OCI-M1 (cell line): Measurements from ENCODE around the gene C4orf36.
"Not testable (repeated sequence)": the region's sequence is repeated elsewhere in the genome, so short reads cannot be mapped to it uniquely, and the experiment has no call there.

ENCODE experiments used
- DNase-seq: peaks from one replicate; lab custom pipeline; 2025; lab: John Stamatoyannopoulos, UW

Gene C4orf36

GRCh38 chr4:86917212-86918039 lies 25.2 kb upstream of the C4orf36 start:
- no peak for DNase-seq

GRCh38 chr4:86916392-86916791 lies 24.2 kb upstream of the C4orf36 start:
- peak; percentile 81 for DNase-seq

- DNase-seq = no peak
Observed at GRCh38 chr4:86910820-86911684, 18.8 kb upstream of the C4orf36 start.

- DNase-seq = no peak
Observed at GRCh38 chr4:86910369-86910768, 18.1 kb upstream of the C4orf36 start.

GRCh38 chr4:86909546-86910295 lies 17.5 kb upstream of the C4orf36 start:
- peak; percentile 90 for DNase-seq

GRCh38 chr4:86908251-86908657 lies 16.0 kb upstream of the C4orf36 start:
- DNase-seq = peak; percentile 85

- no peak for DNase-seq
Observed at GRCh38 chr4:86901864-86902263, 9.6 kb upstream of the C4orf36 start.

GRCh38 chr4:86898562-86898961 lies 6.3 kb upstream of the C4orf36 start:
- peak; percentile 69 for DNase-seq

- DNase-seq = no peak
Observed at GRCh38 chr4:86896596-86896995, 4.4 kb upstream of the C4orf36 start.

- peak; percentile 84 for DNase-seq
Observed at GRCh38 chr4:86895692-86896488, 3.7 kb upstream of the C4orf36 start.

GRCh38 chr4:86894455-86894854 lies 2.2 kb upstream of the C4orf36 start:
- DNase-seq = peak; percentile 33

- DNase-seq = no peak
Observed at GRCh38 chr4:86893136-86893535, 914 bp upstream of the C4orf36 start.

- DNase-seq = peak; percentile 55
Observed at GRCh38 chr4:86892636-86892960, 376 bp upstream of the C4orf36 start.

- DNase-seq = no peak
Observed at GRCh38 chr4:86890790-86891189, 1.4 kb downstream of the C4orf36 start.

GRCh38 chr4:86879641-86880040 lies 12.6 kb downstream of the C4orf36 start:
- DNase-seq = peak; percentile 15

- DNase-seq = no peak
Observed at GRCh38 chr4:86878640-86879039, 13.6 kb downstream of the C4orf36 start.

- no peak for DNase-seq
Observed at GRCh38 chr4:86876894-86877685, 15.1 kb downstream of the C4orf36 start.

GRCh38 chr4:86875436-86875835 lies 16.8 kb downstream of the C4orf36 start:
- DNase-seq = not testable (repeated sequence)

- peak; percentile 29 for DNase-seq
Observed at GRCh38 chr4:86872135-86872534, 20.1 kb downstream of the C4orf36 start.

GRCh38 chr4:86870442-86871069 lies 21.7 kb downstream of the C4orf36 start:
- DNase-seq = no peak
